CD14-positive monocyte (primary cell): Measurements from ENCODE around the gene FAM83D. TPM values are rescaled to one million over a fixed set of nuclear protein-coding genes. Genes with fewer than 3 reads are reported as not detected.

Experiments used
- DNase-seq, 3 donors: peaks; one replicate each; pipeline ENCODE4 v3.0.0-alpha.2; 2011 to 2022
- H2AFZ ChIP-seq: 2 replicates; pipeline ENCODE4 v1.6.0; 2012; ENCODE audit warnings: mild to moderate bottlenecking, low read depth, low read length, inconsistent platforms; ENCODE audit not compliant: insufficient read depth, poor library complexity, severe bottlenecking
- H3K27ac ChIP-seq, 2 donors: 1 replicate in 1 of 2; 2 replicates in 1 of 2; pipeline ENCODE4 v1.5.1; 2012 to 2013; ENCODE audit warnings: low read length in 2 of 2, control low read depth in 1 of 2, inconsistent platforms in 1 of 2, low read depth in 1 of 2, mild to moderate bottlenecking in 1 of 2
- H3K27me3 ChIP-seq, 2 donors: one replicate each; pipeline versions ENCODE4 v1.6.0 to v1.6.1; 2011 to 2013; ENCODE audit warnings: low read length in 2 of 2; ENCODE audit not compliant: control insufficient read depth in 2 of 2, insufficient read depth in 2 of 2
- H3K36me3 ChIP-seq, 2 donors: replicated peaks in 1 of 2; 1 replicate in 1 of 2; 2 replicates in 1 of 2; pipeline versions ENCODE4 v1.5.1 to v1.6.1; 2012 to 2013; ENCODE audit warnings: low read length in 2 of 2, control low read depth in 1 of 2, inconsistent platforms in 1 of 2, mild to moderate bottlenecking in 1 of 2; ENCODE audit not compliant: insufficient read depth in 2 of 2, control insufficient read depth in 1 of 2
- H3K4me1 ChIP-seq, 2 donors: 1 replicate in 1 of 2; 2 replicates in 1 of 2; pipeline versions ENCODE4 v1.5.1 to v1.6.1; 2012 to 2013; ENCODE audit warnings: low read length in 2 of 2, control low read depth in 1 of 2, inconsistent platforms in 1 of 2, mild to moderate bottlenecking in 1 of 2, moderate library complexity in 1 of 2; ENCODE audit not compliant: insufficient read depth in 2 of 2, control insufficient read depth in 1 of 2
- H3K4me2 ChIP-seq: replicated peaks from 2 replicates; pipeline ENCODE3; 2012; ENCODE audit warnings: low read length, moderate library complexity, mild to moderate bottlenecking; ENCODE audit not compliant: poor library complexity, severe bottlenecking; ENCODE audit errors: extremely low read depth
- H3K4me3 ChIP-seq, 3 experiments: fragments of 200-600 bp in 1 of 3; sonication (generic) in 1 of 3; replicated peaks in 1 of 3; 1 replicate in 2 of 3; 2 replicates in 1 of 3; pipeline ENCODE4 v1.5.1; 2011 to 2013; ENCODE audit warnings: low read length in 3 of 3, mild to moderate bottlenecking in 3 of 3, control low read depth in 2 of 3, low read depth in 2 of 3, inconsistent platforms in 1 of 3, moderate library complexity in 1 of 3
- H3K79me2 ChIP-seq: 2 replicates; pipeline ENCODE4 v1.6.0; 2012; ENCODE audit warnings: mild to moderate bottlenecking, control low read depth, inconsistent platforms, low read length, moderate library complexity; ENCODE audit not compliant: insufficient read depth
- H3K9ac ChIP-seq: 2 replicates; pipeline ENCODE4 v1.6.0; 2017; ENCODE audit warnings: low read length, mild to moderate bottlenecking; ENCODE audit not compliant: insufficient read depth, poor library complexity, severe bottlenecking
- H3K9me3 ChIP-seq, 2 donors: replicated peaks in 1 of 2; 1 replicate in 1 of 2; 2 replicates in 1 of 2; pipeline versions ENCODE4 v1.5.1 to v1.6.1; 2012 to 2013; ENCODE audit warnings: low read length in 2 of 2, control low read depth in 1 of 2; ENCODE audit not compliant: control insufficient read depth in 1 of 2, insufficient read depth in 1 of 2
- H4K20me1 ChIP-seq: 2 replicates; pipeline ENCODE4 v1.6.0; 2012; ENCODE audit warnings: mild to moderate bottlenecking, low read length, control low read depth, moderate library complexity; ENCODE audit not compliant: insufficient read depth
- H3K27ac Mint-ChIP-seq, 7 donors: one replicate each; pipeline ENCODE4 v1.8.0; 2020; ENCODE audit warnings: mild to moderate bottlenecking in 7 of 7, mixed read lengths in 7 of 7, moderate library complexity in 6 of 7, inconsistent platforms in 2 of 7
- H3K27me3 Mint-ChIP-seq, 3 donors: one replicate each; pipeline ENCODE4 v1.8.0; 2021 to 2022; ENCODE audit warnings: low read depth in 3 of 3, mild to moderate bottlenecking in 3 of 3, mixed read lengths in 3 of 3, moderate library complexity in 3 of 3, inconsistent platforms in 1 of 3
- H3K36me3 Mint-ChIP-seq, 2 donors: one replicate each; pipeline ENCODE4 v1.8.0; 2020; ENCODE audit warnings: mixed read lengths in 2 of 2, inconsistent platforms in 1 of 2, mild to moderate bottlenecking in 1 of 2
- H3K4me1 Mint-ChIP-seq: one replicate; pipeline ENCODE4 v1.8.0; 2020; ENCODE audit warnings: mild to moderate bottlenecking, mixed read lengths
- H3K4me3 Mint-ChIP-seq, 2 donors: one replicate each; pipeline ENCODE4 v1.8.0; 2020; ENCODE audit warnings: mild to moderate bottlenecking in 2 of 2, mixed read lengths in 2 of 2, moderate library complexity in 1 of 2
- H3K9me3 Mint-ChIP-seq, 7 donors: one replicate each; pipeline ENCODE4 v1.8.0; 2020 to 2022; ENCODE audit warnings: mixed read lengths in 7 of 7, mild to moderate bottlenecking in 6 of 7, moderate library complexity in 6 of 7, inconsistent platforms in 2 of 7
- CTCF ChIP-seq: fragments of 200-600 bp; IDR thresholded peaks from one replicate; pipeline ENCODE4 v1.8.0; 2022; ENCODE audit warnings: antibody characterized with exemption, mild to moderate bottlenecking
- WGBS: methylation state at CpG from one replicate; pipeline ENCODE4 v1.1.5; 2013; ENCODE audit warnings: missing lambda C conversion rate; ENCODE audit not compliant: insufficient coverage; 5-methylcytosine and 5-hydroxymethylcytosine counted together
- intact Hi-C, 2 donors: fragments of 100-400 bp; cut with micrococcal nuclease; formaldehyde crosslinking; loops; one replicate each; pipeline versions ENCODE4 v1.15.0 to v1.15.1; 2023
- polyA plus RNA-seq, 3 donors: library from polyadenylated mRNA; depleted of rRNA in 1 of 3; unstranded in 2 of 3; stranded (reverse) in 1 of 3; fragments of 300-500 nt in 2 of 3; fragments of >200 nt in 1 of 3; fragmentation: Illumina TruSeq in 2 of 3; gene quantifications; 1 replicate in 2 of 3; 2 replicates in 1 of 3; pipeline ENCODE4 v1.2.3, GENCODE V29; 2012 to 2021

The FAM83D gene
- polyA plus RNA-seq, 3 donors, result 0.09 to 0.15 TPM; not detected in 1

GRCh38 chr20:38920411-38920810 is 5.8 kb upstream of the FAM83D start:
- Mint-ChIP-seq H3K36me3 (peaks cover 4 to 32% of the 10 kb centered on the region in 2 donors), H3K4me3 (no peak overlapping the region), H3K9me3 (peaks cover 0 to under 1% (median 0%) of the 10 kb centered on the region in 7 donors), H3K27ac (no peak overlapping the region), H3K27me3 (peaks cover 0 to 7% (median 2%) of the 10 kb centered on the region in 3 donors), H3K4me1 (no peaks in the 10 kb centered on the region)
- no peak for TF ChIP-seq CTCF
- no peak overlapping the region for H3K9ac ChIP-seq
- WGBS, result 94% methylated on average over 2 of the region's 3 CpGs
- DNase-seq, result no peak
- H3K4me2 ChIP-seq, result no peak overlapping the region
- H3K9me3 ChIP-seq, result no peaks in the 10 kb centered on the region
- H2AFZ ChIP-seq, result no peak overlapping the region
- H3K4me3 ChIP-seq, result no peak overlapping the region
- intact Hi-C loops, result no loop called here
- peaks cover 2 to 28% of the 10 kb centered on the region in 2 donors for H3K36me3 ChIP-seq
- H3K4me1 ChIP-seq, result no peaks in the 10 kb centered on the region
- no peaks in the 10 kb centered on the region for H3K27me3 ChIP-seq
- no peaks in the 10 kb centered on the region for H3K79me2 ChIP-seq
- H3K27ac ChIP-seq, result no peak overlapping the region
- no peaks in the 10 kb centered on the region for H4K20me1 ChIP-seq

- no peak overlapping the region for H3K4me2 ChIP-seq
- H3K9me3 ChIP-seq, result no peaks in the 10 kb centered on the region
- no peak overlapping the region for H3K27ac ChIP-seq
- H3K4me3 Mint-ChIP-seq, result no peak overlapping the region
- H3K79me2 ChIP-seq, result no peaks in the 10 kb centered on the region
- no peak overlapping the region for H2AFZ ChIP-seq
- H3K27me3 Mint-ChIP-seq, result peaks cover 0 to 7% (median 2%) of the 10 kb centered on the region in 3 donors
- peaks cover 3% of the 10 kb centered on the region for H3K4me1 Mint-ChIP-seq
- peaks cover 3% of the 10 kb centered on the region in 2 donors for H3K4me1 ChIP-seq
- no peak overlapping the region for H3K27ac Mint-ChIP-seq
- peaks cover 2 to 23% of the 10 kb centered on the region in 2 donors for H3K36me3 ChIP-seq
- H3K27me3 ChIP-seq, result no peaks in the 10 kb centered on the region
- WGBS, result 91% methylated on average over 7 of the region's 9 CpGs
- H3K9me3 Mint-ChIP-seq, result peaks cover 0 to 4% (median 0%) of the 10 kb centered on the region in 7 donors
- H4K20me1 ChIP-seq, result no peaks in the 10 kb centered on the region
- H3K4me3 ChIP-seq, result no peak overlapping the region
- TF ChIP-seq CTCF, result no peak
- H3K36me3 Mint-ChIP-seq, result peaks cover 4 to 28% of the 10 kb centered on the region in 2 donors
- no peak overlapping the region for H3K9ac ChIP-seq
- intact Hi-C loops, result no loop called here
- no peak for DNase-seq
These were observed 5.4 kb upstream of the FAM83D start for GRCh38 chr20:38920851-38921250.
